Naive thymus-derived CD8-positive, alpha-beta T cell (primary cell): ENCODE results near the gene IFNB1. TPM values are rescaled to one million over a fixed set of nuclear protein-coding genes. Genes with fewer than 3 reads are reported as not detected.
A peak's percentile ranks its signal among the peaks of the same experiment; 100 is the strongest.

ENCODE experiments used
- ATAC-seq, 2 donors: fragments of 150-1000 bp; cut with Tn5 transposase in 1 of 2; sonication (Bioruptor Pico), chemical (Tn5 transposase) in 1 of 2; 1 replicate in 1 of 2; 2 replicates in 1 of 2; pipeline ENCODE4 v1.10.0; 2021; ENCODE audit warnings: mild to moderate bottlenecking in 2 of 2, moderate library complexity in 2 of 2
- POLR2A ChIA-PET: fragments of 350-600 bp; sonication (Branson Sonifier 250); formaldehyde crosslinking; loops from one replicate; lab custom pipeline; 2021; ENCODE audit warnings: antibody characterized with exemption; lab: Charles Lee
- DNase-seq, 10 donors: peaks; one replicate each; pipeline versions ENCODE4 v3.0.0 to v3.0.0-alpha.2; 2020 to 2022
- H3K27ac Mint-ChIP-seq, 10 donors: one replicate each; pipeline ENCODE4 v1.8.0; 2020 to 2022; ENCODE audit warnings: mild to moderate bottlenecking in 10 of 10, mixed read lengths in 10 of 10, moderate library complexity in 4 of 10, inconsistent platforms in 1 of 10
- H3K27me3 Mint-ChIP-seq, 5 donors: one replicate each; pipeline ENCODE4 v1.8.0; 2021 to 2022; ENCODE audit warnings: mixed read lengths in 5 of 5
- H3K36me3 Mint-ChIP-seq, 3 donors: one replicate each; pipeline ENCODE4 v1.8.0; 2020 to 2022; ENCODE audit warnings: mixed read lengths in 3 of 3, mild to moderate bottlenecking in 2 of 3, inconsistent platforms in 1 of 3
- H3K4me1 Mint-ChIP-seq, 4 donors: one replicate each; pipeline ENCODE4 v1.8.0; 2021 to 2022; ENCODE audit warnings: mixed read lengths in 4 of 4
- H3K4me3 Mint-ChIP-seq, 10 donors: one replicate each; pipeline ENCODE4 v1.8.0; 2020 to 2022; ENCODE audit warnings: mild to moderate bottlenecking in 10 of 10, mixed read lengths in 10 of 10, moderate library complexity in 6 of 10, inconsistent platforms in 1 of 10
- H3K9me3 Mint-ChIP-seq, 9 donors: one replicate each; pipeline ENCODE4 v1.8.0; 2020 to 2022; ENCODE audit warnings: mixed read lengths in 9 of 9, mild to moderate bottlenecking in 3 of 9, inconsistent platforms in 1 of 9, moderate library complexity in 1 of 9
- polyA plus RNA-seq, 3 donors: library from polyadenylated mRNA; unstranded; fragments of 300-500 nt; fragmentation: Illumina TruSeq; gene quantifications; one replicate each; pipeline ENCODE4 v1.2.3, GENCODE V29; 2021
- total RNA-seq, 8 experiments: library from RNA in 2 of 8; stranded (reverse) in 2 of 8; gene quantifications; one replicate each; pipeline ENCODE4 v1.2.3 and lab custom pipeline; 2021 to 2026

Gene IFNB1
- total and polyA plus RNA-seq, 5 experiments from 2014 or later, result not detected

DNA sequence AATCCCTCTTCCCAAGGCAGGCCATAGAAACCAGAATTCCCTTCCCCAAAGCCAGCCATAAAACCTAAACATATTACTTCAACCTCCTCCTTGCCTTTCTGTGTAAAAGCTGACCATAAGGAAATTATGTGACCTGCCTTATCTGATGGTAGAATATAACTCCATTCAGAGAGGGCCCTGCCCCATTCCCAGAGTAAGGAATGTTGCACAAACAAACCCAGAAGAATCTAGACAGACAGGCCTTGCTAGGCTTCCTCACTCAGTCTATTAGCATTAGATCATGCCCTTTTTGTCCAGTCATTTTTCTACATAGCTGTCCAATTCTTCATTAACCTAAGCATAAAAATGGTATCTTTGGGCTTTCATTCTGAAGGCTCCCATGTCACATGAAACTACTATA is 17.8 kb upstream of the IFNB1 start:
- Mint-ChIP-seq H3K9me3 (no peaks in the 10 kb centered on the region), H3K27ac (peak overlapping the region; percentile 33 to 93 (median 86)), H3K4me1 (peaks cover 23 to 42% (median 36%) of the 10 kb centered on the region in 4 donors), H3K36me3 (no peaks in the 10 kb centered on the region), H3K27me3 (no peaks in the 10 kb centered on the region), H3K4me3 (no peak overlapping the region)
- ATAC-seq (no peak), DNase-seq (no peak)
- POLR2A ChIA-PET, result no interaction called here

DNA sequence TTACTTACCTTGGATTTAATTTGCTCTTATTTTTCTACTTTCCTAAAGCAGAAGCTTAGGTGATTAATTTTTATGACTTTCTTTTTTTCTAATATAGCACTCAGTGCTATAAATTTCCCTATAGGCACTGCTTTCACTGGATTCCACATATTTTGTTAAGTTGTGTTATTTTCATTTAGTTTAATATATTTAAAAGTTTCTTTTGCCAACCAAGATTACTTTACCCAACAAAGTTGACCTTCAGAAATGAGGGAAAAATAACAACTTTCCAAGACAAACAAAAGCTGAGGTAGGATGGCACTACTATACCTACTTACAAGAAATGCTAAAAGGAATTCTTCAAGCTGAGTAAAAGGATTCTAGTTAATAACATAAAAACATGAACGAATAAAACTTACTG is 8.8 kb upstream of the IFNB1 start:
- ATAC-seq, result no peak
- Mint-ChIP-seq H3K9me3 (peaks cover 0 to 19% (median 11%) of the 10 kb centered on the region in 9 donors), H3K4me3 (no peak overlapping the region), H3K27me3 (no peaks in the 10 kb centered on the region), H3K27ac (no peak overlapping the region), H3K4me1 (peaks cover 14 to 22% (median 16%) of the 10 kb centered on the region in 4 donors), H3K36me3 (peaks cover 0 to 11% (median 10%) of the 10 kb centered on the region in 3 donors)
- no peak for DNase-seq
- POLR2A ChIA-PET, result interaction anchor here (0.7 kb wide), 1 partner anchor 146 kb away, joined by 3 read pairs; no protein-coding TSS in a partner anchor

DNA sequence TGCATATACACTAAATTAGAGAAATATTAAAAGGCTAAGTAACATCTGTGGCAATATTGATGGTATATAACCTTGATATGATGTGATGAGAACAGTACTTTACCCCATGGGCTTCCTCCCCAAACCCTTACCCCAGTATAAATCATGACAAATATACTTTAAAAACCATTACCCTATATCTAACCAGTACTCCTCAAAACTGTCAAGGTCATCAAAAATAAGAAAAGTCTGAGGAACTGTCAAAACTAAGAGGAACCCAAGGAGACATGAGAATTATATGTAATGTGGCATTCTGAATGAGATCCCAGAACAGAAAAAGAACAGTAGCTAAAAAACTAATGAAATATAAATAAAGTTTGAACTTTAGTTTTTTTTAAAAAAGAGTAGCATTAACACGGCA is 7.3 kb upstream of the IFNB1 start:
- Mint-ChIP-seq H3K36me3 (peaks cover 0 to 11% (median 10%) of the 10 kb centered on the region in 3 donors), H3K9me3 (peaks cover 0 to 19% (median 11%) of the 10 kb centered on the region in 9 donors), H3K4me3 (no peak overlapping the region), H3K4me1 (peaks cover 17 to 34% (median 24%) of the 10 kb centered on the region in 4 donors), H3K27me3 (no peaks in the 10 kb centered on the region), H3K27ac (no peak overlapping the region)
- POLR2A ChIA-PET, result no interaction called here
- DNase-seq, result no peak
- no peak for ATAC-seq

DNA sequence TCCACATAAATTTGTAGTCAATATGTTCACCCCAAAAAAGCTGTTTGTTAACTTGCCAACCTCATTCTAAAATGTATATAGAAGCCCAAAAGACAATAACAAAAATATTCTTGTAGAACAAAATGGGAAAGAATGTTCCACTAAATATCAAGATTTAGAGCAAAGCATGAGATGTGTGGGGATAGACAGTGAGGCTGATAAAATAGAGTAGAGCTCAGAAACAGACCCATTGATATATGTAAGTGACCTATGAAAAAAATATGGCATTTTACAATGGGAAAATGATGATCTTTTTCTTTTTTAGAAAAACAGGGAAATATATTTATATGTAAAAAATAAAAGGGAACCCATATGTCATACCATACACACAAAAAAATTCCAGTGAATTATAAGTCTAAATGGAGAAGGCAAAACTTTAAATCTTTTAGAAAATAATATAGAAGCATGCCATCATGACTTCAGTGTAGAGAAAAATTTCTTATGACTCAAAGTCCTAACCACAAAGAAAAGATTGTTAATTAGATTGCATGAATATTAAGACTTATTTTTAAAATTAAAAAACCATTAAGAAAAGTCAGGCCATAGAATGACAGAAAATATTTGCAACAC is 6.6 kb upstream of the IFNB1 start:
- ATAC-seq (no peak), DNase-seq (no peak)
- peaks cover 0 to 11% (median 10%) of the 10 kb centered on the region in 3 donors for H3K36me3 Mint-ChIP-seq
- POLR2A ChIA-PET, result no interaction called here
- H3K27ac Mint-ChIP-seq, result peak overlapping the region in 1 of 10 donors; percentile 81
- H3K27me3 Mint-ChIP-seq, result no peaks in the 10 kb centered on the region
- H3K9me3 Mint-ChIP-seq, result peaks cover 0 to 19% (median 11%) of the 10 kb centered on the region in 9 donors
- no peak overlapping the region for H3K4me3 Mint-ChIP-seq
- H3K4me1 Mint-ChIP-seq, result peaks cover 17 to 34% (median 24%) of the 10 kb centered on the region in 4 donors

DNA sequence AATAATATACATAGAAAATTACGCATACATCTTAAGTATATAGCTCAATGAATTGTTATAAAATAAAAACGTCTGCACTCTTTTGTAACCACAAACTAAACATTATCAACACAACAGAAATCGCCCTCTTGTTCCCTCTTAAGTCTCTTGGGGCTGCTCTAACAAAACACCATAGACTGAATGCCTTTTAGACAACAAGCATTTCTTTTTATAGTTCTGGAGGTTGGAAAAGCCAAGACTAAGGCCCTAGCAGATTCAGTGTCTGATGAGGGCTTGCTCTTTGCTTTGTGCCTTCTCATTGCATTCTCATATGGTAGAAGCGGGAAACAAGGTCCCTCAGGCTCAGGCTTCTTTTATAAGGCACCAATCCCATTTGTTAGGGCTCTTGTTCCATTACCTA is 4.9 kb upstream of the IFNB1 start:
- no peaks in the 10 kb centered on the region for H3K27me3 Mint-ChIP-seq
- no peak for DNase-seq
- POLR2A ChIA-PET, result no interaction called here
- no peak for ATAC-seq
- H3K4me3 Mint-ChIP-seq, result peak overlapping the region in 2 of 10 donors; percentile 0 to 18
- H3K36me3 Mint-ChIP-seq, result peaks cover 0 to 7% (median 7%) of the 10 kb centered on the region in 3 donors
- H3K4me1 Mint-ChIP-seq, result peaks cover 22 to 40% (median 28%) of the 10 kb centered on the region in 4 donors
- H3K9me3 Mint-ChIP-seq, result peaks cover 0 to 14% (median 7%) of the 10 kb centered on the region in 9 donors
- H3K27ac Mint-ChIP-seq, result peak overlapping the region in 2 of 10 donors; percentile 6 to 46

DNA sequence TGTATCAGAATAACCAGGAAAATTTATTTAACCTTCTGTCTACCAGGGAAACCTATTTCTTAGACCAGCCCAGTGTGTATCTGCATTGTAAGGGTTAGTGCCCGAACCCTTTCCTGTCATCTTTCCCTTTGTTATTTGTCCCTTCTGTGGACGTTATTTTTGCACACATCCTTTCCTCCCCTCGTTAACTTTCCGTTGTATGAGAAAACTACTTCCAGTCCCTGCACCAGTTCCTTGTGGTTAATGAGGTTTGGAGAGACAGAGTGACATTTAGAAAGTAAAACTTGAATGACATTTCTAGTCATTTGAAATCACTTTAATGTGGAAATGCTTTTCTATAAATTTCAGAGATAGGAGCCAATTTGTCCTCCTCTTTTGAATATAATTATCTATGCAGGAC is 4.3 kb upstream of the IFNB1 start:
- ATAC-seq (peak in 1 of 2 donors; percentile 52), DNase-seq (peak in 2 of 10 donors; percentile 29 to 34)
- peaks cover 0 to 12% (median 5%) of the 10 kb centered on the region in 9 donors for H3K9me3 Mint-ChIP-seq
- POLR2A ChIA-PET, result interaction anchor here (0.7 to 1.1 kb wide), 2 partner anchors 35 to 51 kb away, joined by 3 read pairs; partner anchors contain the start of gene HACD4
- peaks cover 22 to 40% (median 28%) of the 10 kb centered on the region in 4 donors for H3K4me1 Mint-ChIP-seq
- no peaks in the 10 kb centered on the region for H3K27me3 Mint-ChIP-seq
- H3K27ac Mint-ChIP-seq, result peak overlapping the region in 3 of 10 donors; percentile 3 to 70 (median 20)
- H3K36me3 Mint-ChIP-seq, result peaks cover 0 to 5% (median 4%) of the 10 kb centered on the region in 3 donors
- H3K4me3 Mint-ChIP-seq, result peak overlapping the region in 9 of 10 donors; percentile 6 to 73 (median 51)

DNA sequence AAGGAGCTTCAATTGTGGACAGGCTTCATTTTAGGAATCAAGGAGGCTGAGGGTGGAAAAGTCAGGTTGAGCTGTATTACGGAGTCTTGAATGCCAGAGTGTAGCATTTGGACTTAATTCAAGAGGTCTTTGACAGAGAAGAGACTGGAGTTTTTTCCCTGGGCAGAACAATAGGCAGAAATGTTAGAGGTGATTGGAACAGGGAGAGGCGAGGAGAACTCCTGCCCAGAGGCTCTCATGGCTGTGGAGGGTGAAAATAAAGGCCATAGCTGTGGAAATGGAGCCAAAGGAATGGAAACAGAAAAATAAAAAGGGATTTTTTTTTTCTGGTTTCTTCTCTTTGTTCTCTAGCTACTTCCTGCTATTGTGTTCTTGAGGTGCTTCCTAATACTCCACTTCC is 3.7 kb upstream of the IFNB1 start:
- Mint-ChIP-seq H3K4me1 (peaks cover 22 to 40% (median 28%) of the 10 kb centered on the region in 4 donors), H3K27me3 (no peaks in the 10 kb centered on the region), H3K36me3 (peaks cover 0 to 5% (median 0%) of the 10 kb centered on the region in 3 donors), H3K27ac (peak overlapping the region in 5 of 10 donors; percentile 3 to 53 (median 20)), H3K4me3 (peak overlapping the region in 4 of 10 donors; percentile 33 to 73 (median 55)), H3K9me3 (peaks cover 0 to 8% (median 5%) of the 10 kb centered on the region in 9 donors)
- ATAC-seq (no peak), DNase-seq (no peak)
- POLR2A ChIA-PET, result interaction anchor here (0.7 to 1.1 kb wide), 2 partner anchors 34 to 50 kb away, joined by 3 read pairs; partner anchors contain the start of gene HACD4

DNA sequence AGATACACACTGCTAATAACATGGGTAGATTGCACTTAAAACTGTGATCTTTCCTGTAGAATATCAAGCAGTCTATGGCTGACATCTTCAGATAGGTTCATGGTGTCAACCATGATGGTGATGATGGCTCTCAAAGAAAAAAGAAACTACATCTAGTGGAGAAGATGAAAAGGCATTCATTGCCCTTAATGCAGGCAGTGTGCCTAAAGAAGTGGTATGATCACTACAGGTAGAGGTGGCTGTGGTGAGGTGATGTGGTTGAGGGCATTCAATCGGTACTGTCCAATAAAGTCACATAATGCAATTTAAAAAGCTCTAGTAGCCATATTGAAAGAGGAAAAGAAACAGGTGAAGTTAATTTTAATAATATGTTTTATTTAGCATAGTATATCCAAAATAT is 3.1 kb upstream of the IFNB1 start:
- H3K9me3 Mint-ChIP-seq, result peaks cover 0 to 4% (median 3%) of the 10 kb centered on the region in 9 donors
- H3K36me3 Mint-ChIP-seq, result peaks cover 0 to 4% (median 0%) of the 10 kb centered on the region in 3 donors
- ATAC-seq (peak in 1 of 2 donors; percentile 55), DNase-seq (no peak)
- POLR2A ChIA-PET, result no interaction called here
- peaks cover 22 to 40% (median 28%) of the 10 kb centered on the region in 4 donors for H3K4me1 Mint-ChIP-seq
- peak overlapping the region in 3 of 10 donors; percentile 16 to 51 (median 31) for H3K4me3 Mint-ChIP-seq
- no peak overlapping the region for H3K27ac Mint-ChIP-seq
- no peaks in the 10 kb centered on the region for H3K27me3 Mint-ChIP-seq

DNA sequence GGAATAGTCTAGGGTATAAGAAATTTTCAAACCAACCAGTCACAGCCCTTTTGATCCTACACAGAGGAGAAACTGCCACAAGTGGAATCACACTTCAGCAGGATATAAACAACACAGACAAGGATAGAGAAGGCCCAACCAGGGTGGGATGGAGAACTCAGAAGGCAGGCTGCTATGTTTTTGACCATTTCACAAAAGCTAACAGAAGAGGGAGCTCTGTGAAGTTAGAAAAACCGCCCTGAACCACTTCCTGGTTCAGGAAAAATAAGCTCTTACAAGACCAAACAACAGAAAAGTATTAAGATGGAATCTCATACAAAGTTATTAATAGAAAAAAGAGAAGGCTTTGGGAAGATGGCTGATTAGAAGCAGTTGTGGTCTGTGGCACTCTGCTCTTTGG is 960 bp upstream of the IFNB1 start:
- DNase-seq, result no peak
- POLR2A ChIA-PET, result interaction anchor here (0.6 kb wide), 2 partner anchors 56 to 84 kb away, joined by 3 to 4 read pairs; no protein-coding TSS in a partner anchor

DNA sequence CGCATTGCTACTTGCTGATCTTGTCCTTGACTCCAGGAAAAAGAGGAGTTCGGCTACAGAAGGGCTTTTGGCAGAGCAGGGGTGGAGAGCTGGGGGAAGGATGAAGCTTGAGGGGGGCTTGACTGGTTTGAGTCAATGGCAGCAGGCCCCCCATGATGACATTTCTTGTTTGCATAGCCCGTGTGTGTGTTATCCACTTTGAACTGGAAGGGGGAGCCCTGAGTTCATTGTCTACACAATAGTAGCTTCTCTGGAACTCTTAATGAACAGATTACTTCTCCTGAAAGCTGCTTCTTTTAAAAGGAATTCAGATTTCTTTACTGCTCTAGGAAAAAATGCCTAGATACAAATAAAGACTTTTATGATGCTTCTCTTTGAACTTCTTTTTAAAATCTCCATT is 2.3 kb downstream of the IFNB1 start:
- DNase-seq (no peak), ATAC-seq (no peak)
- H3K4me1 Mint-ChIP-seq, result peaks cover 4 to 11% (median 7%) of the 10 kb centered on the region in 4 donors
- H3K36me3 Mint-ChIP-seq, result no peaks in the 10 kb centered on the region
- POLR2A ChIA-PET, result interaction anchor here (0.5 kb wide), 1 partner anchor 1759 kb away, joined by 4 read pairs; no protein-coding TSS in a partner anchor
- H3K4me3 Mint-ChIP-seq, result no peak overlapping the region
- H3K27ac Mint-ChIP-seq, result peak overlapping the region in 1 of 10 donors; percentile 24
- H3K27me3 Mint-ChIP-seq, result no peaks in the 10 kb centered on the region
- H3K9me3 Mint-ChIP-seq, result peaks cover 0 to 3% (median 0%) of the 10 kb centered on the region in 9 donors

More for the DNA sequence above, 960 bp upstream of the IFNB1 start:
- no peak overlapping the region for H3K4me3 Mint-ChIP-seq
- peaks cover 0 to 3% (median 0%) of the 10 kb centered on the region in 9 donors for H3K9me3 Mint-ChIP-seq
- no peak for ATAC-seq
- no peaks in the 10 kb centered on the region for H3K36me3 Mint-ChIP-seq
- peak overlapping the region in 2 of 10 donors; percentile 12 to 57 for H3K27ac Mint-ChIP-seq
- no peaks in the 10 kb centered on the region for H3K27me3 Mint-ChIP-seq
- H3K4me1 Mint-ChIP-seq, result peaks cover 20 to 40% (median 28%) of the 10 kb centered on the region in 4 donors

DNA sequence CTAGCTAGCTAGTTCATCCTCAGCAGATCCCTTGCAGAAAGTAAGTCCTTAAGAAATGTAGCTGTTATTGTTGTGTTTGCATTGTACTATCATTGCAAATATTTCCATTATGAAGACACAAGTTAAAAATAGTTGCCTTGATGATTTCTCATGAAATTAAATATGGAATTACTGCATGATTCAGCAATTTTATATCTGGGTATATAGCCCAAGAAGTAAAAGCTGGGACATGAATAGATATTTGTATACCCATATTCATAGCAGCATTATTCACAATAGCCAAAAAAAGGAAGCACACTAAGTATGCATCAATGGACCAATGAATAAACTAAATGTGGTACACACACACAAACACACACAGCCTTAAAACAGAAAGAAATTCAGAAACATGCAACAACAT is 6.8 kb downstream of the IFNB1 start:
- POLR2A ChIA-PET, result no interaction called here
- Mint-ChIP-seq H3K9me3 (no peaks in the 10 kb centered on the region), H3K27me3 (no peaks in the 10 kb centered on the region), H3K36me3 (no peaks in the 10 kb centered on the region), H3K4me1 (no peaks in the 10 kb centered on the region), H3K27ac (no peak overlapping the region), H3K4me3 (no peak overlapping the region)
- no peak for ATAC-seq
- no peak for DNase-seq

DNA sequence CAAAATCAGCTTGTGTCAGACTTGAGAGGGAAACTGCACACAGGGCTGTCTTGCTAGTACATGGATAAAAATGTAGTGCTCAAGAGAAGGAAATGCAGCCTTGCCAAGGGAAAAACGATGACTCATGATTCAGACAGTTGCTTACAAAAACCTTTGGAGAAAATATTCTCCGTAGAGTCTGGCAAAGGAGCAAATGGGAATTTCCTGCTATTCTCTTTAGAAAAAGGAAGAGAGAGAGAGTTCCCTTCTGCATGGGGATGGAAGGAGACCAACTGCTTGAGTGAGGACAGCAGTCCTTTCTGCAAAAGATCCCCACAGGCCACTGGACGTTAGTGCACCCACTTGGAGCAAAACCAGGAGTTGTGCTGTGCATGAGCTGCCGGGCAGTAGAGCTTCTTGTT is 7.6 kb downstream of the IFNB1 start:
- H3K4me1 Mint-ChIP-seq, result no peaks in the 10 kb centered on the region
- DNase-seq, result no peak
- no peak for ATAC-seq
- H3K27ac Mint-ChIP-seq, result no peak overlapping the region
- H3K9me3 Mint-ChIP-seq, result no peaks in the 10 kb centered on the region
- no peak overlapping the region for H3K4me3 Mint-ChIP-seq
- POLR2A ChIA-PET, result no interaction called here
- H3K36me3 Mint-ChIP-seq, result no peaks in the 10 kb centered on the region
- no peaks in the 10 kb centered on the region for H3K27me3 Mint-ChIP-seq
